ENCODE data around the gene TMEM235.

DNA sequence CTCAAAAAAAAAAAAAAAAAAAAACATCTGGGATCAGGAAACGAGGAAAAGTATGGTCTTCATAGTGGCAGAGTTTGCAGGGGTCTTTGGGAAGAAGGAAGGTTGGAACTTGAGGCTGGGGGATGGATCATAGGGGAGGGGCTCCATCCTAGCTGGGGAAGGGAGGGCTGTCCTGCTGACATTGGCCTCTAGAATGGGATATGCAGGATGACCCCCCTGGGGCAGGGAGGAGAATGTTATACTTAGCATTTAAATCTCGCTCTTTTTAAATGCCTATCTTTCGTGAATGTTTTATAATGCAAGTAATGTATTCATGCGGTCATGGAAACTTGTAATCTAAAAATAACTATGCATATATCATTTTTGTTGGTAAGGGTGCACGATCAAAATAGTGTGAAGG is 33.2 kb downstream of the TMEM235 start:
- TF ChIP-seq POLR2A (IDR thresholded peaks at IDR 0.05), result no peak
- TF ChIP-seq, protein P1, sequence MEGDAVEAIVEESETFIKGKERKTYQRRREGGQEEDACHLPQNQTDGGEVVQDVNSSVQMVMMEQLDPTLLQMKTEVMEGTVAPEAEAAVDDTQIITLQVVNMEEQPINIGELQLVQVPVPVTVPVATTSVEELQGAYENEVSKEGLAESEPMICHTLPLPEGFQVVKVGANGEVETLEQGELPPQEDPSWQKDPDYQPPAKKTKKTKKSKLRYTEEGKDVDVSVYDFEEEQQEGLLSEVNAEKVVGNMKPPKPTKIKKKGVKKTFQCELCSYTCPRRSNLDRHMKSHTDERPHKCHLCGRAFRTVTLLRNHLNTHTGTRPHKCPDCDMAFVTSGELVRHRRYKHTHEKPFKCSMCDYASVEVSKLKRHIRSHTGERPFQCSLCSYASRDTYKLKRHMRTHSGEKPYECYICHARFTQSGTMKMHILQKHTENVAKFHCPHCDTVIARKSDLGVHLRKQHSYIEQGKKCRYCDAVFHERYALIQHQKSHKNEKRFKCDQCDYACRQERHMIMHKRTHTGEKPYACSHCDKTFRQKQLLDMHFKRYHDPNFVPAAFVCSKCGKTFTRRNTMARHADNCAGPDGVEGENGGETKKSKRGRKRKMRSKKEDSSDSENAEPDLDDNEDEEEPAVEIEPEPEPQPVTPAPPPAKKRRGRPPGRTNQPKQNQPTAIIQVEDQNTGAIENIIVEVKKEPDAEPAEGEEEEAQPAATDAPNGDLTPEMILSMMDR (IDR thresholded peaks at IDR 0.05), result no peak
